Ectodermal cell (in vitro differentiated cells): Measurements from ENCODE around the gene G6PD. TPM values are rescaled to one million over a fixed set of nuclear protein-coding genes. Genes with fewer than 3 reads are reported as not detected.
"Not testable (repeated sequence)": the region's sequence is repeated elsewhere in the genome, so short reads cannot be mapped to it uniquely, and the experiment has no call there.

Experiments
- H3K27ac ChIP-seq: 2 replicates; pipeline ENCODE4 v1.7.0; 2013; ENCODE audit warnings: mild to moderate bottlenecking, low read depth, low read length; ENCODE audit not compliant: insufficient read depth, poor library complexity, severe bottlenecking
- H3K27me3 ChIP-seq: 2 replicates; pipeline ENCODE4 v1.7.0; 2013; ENCODE audit warnings: mild to moderate bottlenecking, low read length; ENCODE audit not compliant: insufficient read depth, control insufficient read depth, poor library complexity, severe bottlenecking
- H3K36me3 ChIP-seq: one replicate; pipeline ENCODE4 v1.7.0; 2013; ENCODE audit warnings: low read length; ENCODE audit not compliant: control insufficient read depth, insufficient read depth
- H3K4me1 ChIP-seq: one replicate; pipeline ENCODE4 v1.7.0; 2013; ENCODE audit warnings: low read length; ENCODE audit not compliant: control insufficient read depth, insufficient read depth
- H3K4me3 ChIP-seq: 2 replicates; pipeline ENCODE4 v1.7.0; 2013; ENCODE audit warnings: low read depth, low read length, control low read depth; ENCODE audit not compliant: insufficient read depth
- H3K9me3 ChIP-seq: 2 replicates; pipeline ENCODE4 v1.7.0; 2013; ENCODE audit warnings: mild to moderate bottlenecking, low read length, moderate library complexity; ENCODE audit not compliant: control insufficient read depth
- WGBS, 2 experiments: methylation state at CpG; one replicate each; pipeline ENCODE4 v1.1.7; 2013; ENCODE audit warnings: missing lambda C conversion rate in 2 of 2; 5-methylcytosine and 5-hydroxymethylcytosine counted together
- polyA plus RNA-seq, 4 experiments: library from polyadenylated mRNA; stranded (reverse); fragments of 50-300 nt; gene quantifications; one replicate each; pipeline ENCODE4 v1.2.3, GENCODE V29; 2013

The G6PD gene
- polyA plus RNA-seq (2013, experiment 1 of 4) = 74.0 TPM
- 71.1 TPM for polyA plus RNA-seq (2013, experiment 2 of 4)
- 53.9 TPM for polyA plus RNA-seq (2013, experiment 3 of 4)
- polyA plus RNA-seq (2013, experiment 4 of 4) = 62.4 TPM

- H3K36me3 ChIP-seq = no peaks in the 10 kb centered on the region
- peak within 1 kb of the TSS; percentile 16 for H3K27ac ChIP-seq
- WGBS, 2 experiments = 1% methylated on average over 92 of the region's 92 CpGs
- no peaks in the 10 kb centered on the region for H3K9me3 ChIP-seq
- H3K27me3 ChIP-seq = no peaks in the 10 kb centered on the region
- no peaks in the 10 kb centered on the region for H3K4me1 ChIP-seq
- H3K4me3 ChIP-seq = peak within 1 kb of the TSS; percentile 76
These were observed at the start of gene G6PD for GRCh38 chrX:154546354-154547244. Gene G6PD (minus strand): TSS chrX:154546846. CDS start chrX:154546155, 691 bp downstream.

- H3K27ac ChIP-seq = no peak overlapping the region
- H3K36me3 ChIP-seq = no peaks in the 10 kb centered on the region
- WGBS, 2 experiments = 100% methylated on average over 1 of the region's 2 CpGs; no CpG with 5 or more reads in 1 of the 2 experiments
- H3K4me3 ChIP-seq = no peak overlapping the region
- H3K4me1 ChIP-seq = no peaks in the 10 kb centered on the region
- H3K9me3 ChIP-seq = no peaks in the 10 kb centered on the region
- no peaks in the 10 kb centered on the region for H3K27me3 ChIP-seq
These were observed 49.1 kb upstream of the G6PD start for GRCh38 chrX:154595559-154596249.

GRCh38 chrX:154594491-154594890 lies 47.8 kb upstream of the G6PD start:
- Histone ChIP-seq H3K36me3 (no peaks in the 10 kb centered on the region), H3K9me3 (no peaks in the 10 kb centered on the region), H3K4me1 (no peaks in the 10 kb centered on the region), H3K27me3 (no peaks in the 10 kb centered on the region), H3K27ac (no peak overlapping the region), H3K4me3 (no peak overlapping the region)
- WGBS, 2 experiments = 96 to 98% methylated on average over 4 of the region's 4 CpGs

GRCh38 chrX:154593201-154593600 lies 46.6 kb upstream of the G6PD start:
- Histone ChIP-seq H3K27me3 (no peaks in the 10 kb centered on the region), H3K9me3 (no peaks in the 10 kb centered on the region), H3K36me3 (no peaks in the 10 kb centered on the region), H3K4me1 (no peaks in the 10 kb centered on the region), H3K4me3 (no peak overlapping the region), H3K27ac (no peak overlapping the region)
- WGBS, 2 experiments = 94 to 95% methylated on average over 4 to 5 of the region's 5 CpGs

- H3K27me3 ChIP-seq = no peaks in the 10 kb centered on the region
- no peak overlapping the region for H3K4me3 ChIP-seq
- 93 to 97% methylated on average over 5 of the region's 5 CpGs for WGBS, 2 experiments
- no peak overlapping the region for H3K27ac ChIP-seq
- no peaks in the 10 kb centered on the region for H3K36me3 ChIP-seq
- no peaks in the 10 kb centered on the region for H3K9me3 ChIP-seq
- no peaks in the 10 kb centered on the region for H3K4me1 ChIP-seq
These were observed 45.9 kb upstream of the G6PD start for GRCh38 chrX:154592505-154592904.

GRCh38 chrX:154590415-154590814 lies 43.8 kb upstream of the G6PD start:
- H3K27ac ChIP-seq, H3K4me3 ChIP-seq, H3K4me1 ChIP-seq, H3K36me3 ChIP-seq, H3K9me3 ChIP-seq, H3K27me3 ChIP-seq: not testable (repeated sequence)
- no CpG with 5 or more reads among the region's 13 CpGs for WGBS, 2 experiments

GRCh38 chrX:154584585-154585183 lies 38.0 kb upstream of the G6PD start, which contains the start of gene CTAG1A:
Gene CTAG1A (plus strand): TSS chrX:154585133. CDS start chrX:154585207, 74 bp downstream.
- WGBS, 2 experiments = no CpG with 5 or more reads among the region's 39 CpGs
- H3K4me3 ChIP-seq, H3K27me3 ChIP-seq: not testable (repeated sequence)

GRCh38 chrX:154582994-154583393 lies 36.3 kb upstream of the G6PD start:
- not testable (repeated sequence) for H3K36me3 ChIP-seq, H3K4me1 ChIP-seq, H3K9me3 ChIP-seq, H3K27me3 ChIP-seq, H3K4me3 ChIP-seq, H3K27ac ChIP-seq
- no CpG with 5 or more reads among the region's 8 CpGs for WGBS, 2 experiments

More at GRCh38 chrX:154584585-154585183, 38.0 kb upstream of the G6PD start, which contains the start of gene CTAG1A:
- H3K27ac ChIP-seq, H3K9me3 ChIP-seq, H3K4me1 ChIP-seq, H3K36me3 ChIP-seq: not testable (repeated sequence)

- H3K9me3 ChIP-seq, H3K4me3 ChIP-seq, H3K4me1 ChIP-seq, H3K27ac ChIP-seq, H3K27me3 ChIP-seq, H3K36me3 ChIP-seq: not testable (repeated sequence)
- no CpG with 5 or more reads among the region's 5 CpGs for WGBS, 2 experiments
These were observed 28.4 kb upstream of the G6PD start for GRCh38 chrX:154575076-154575475.

- not testable (repeated sequence) for H3K36me3 ChIP-seq, H3K27ac ChIP-seq, H3K27me3 ChIP-seq, H3K4me1 ChIP-seq, H3K9me3 ChIP-seq, H3K4me3 ChIP-seq
- WGBS, 2 experiments = no CpG with 5 or more reads among the region's 10 CpGs
These were observed 26.4 kb upstream of the G6PD start for GRCh38 chrX:154573061-154573460.
